GM18909 (cell line): ENCODE data around the gene CLCN5.

Experiments used
- ATAC-seq: cut with Tn5 transposase; IDR thresholded peaks from one replicate; pipeline ENCODE4 v1.9.1; 2021; ENCODE audit warnings: mild to moderate bottlenecking; ENCODE audit not compliant: unreplicated experiment, poor library complexity

Gene CLCN5

DNA sequence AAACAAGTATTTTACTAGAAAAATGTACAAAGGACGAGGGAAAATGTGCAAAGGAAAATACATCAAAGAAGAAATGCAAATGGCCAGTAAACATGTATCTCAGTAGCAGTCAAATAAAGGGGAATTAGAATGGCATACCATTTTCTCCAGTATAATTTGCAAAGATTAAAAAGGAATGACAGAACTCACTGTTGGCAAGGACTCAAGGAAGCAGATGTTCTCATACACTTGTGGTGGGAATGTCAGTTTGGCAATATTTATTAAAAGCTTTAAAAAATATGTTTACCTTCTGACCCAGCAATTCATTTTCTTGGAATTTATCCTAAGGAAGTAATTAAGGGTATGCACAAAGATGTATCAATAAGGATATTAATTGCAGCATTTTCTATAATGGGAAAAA lies 7.6 kb downstream of the CLCN5 start:
- no peak for ATAC-seq

DNA sequence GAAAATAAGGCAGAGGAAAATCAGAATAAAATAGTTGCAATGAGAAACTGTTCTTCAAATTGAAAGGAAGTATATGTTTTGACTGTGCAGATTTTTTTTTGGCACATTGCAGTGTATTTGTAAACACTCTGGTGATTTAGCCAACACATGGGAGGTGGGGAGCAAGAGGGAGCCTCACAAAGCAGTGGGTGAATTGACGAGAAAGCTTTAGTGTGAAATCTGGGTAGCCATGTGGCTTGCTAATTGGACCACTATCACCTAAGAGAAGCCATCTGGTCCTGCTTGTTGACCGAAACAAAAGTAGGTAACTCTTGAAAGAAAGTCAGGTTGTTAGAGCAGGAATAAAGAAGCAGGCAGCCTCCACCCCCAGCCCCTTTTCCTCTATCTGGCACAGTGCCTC lies 10.4 kb downstream of the CLCN5 start:
- ATAC-seq: no peak

DNA sequence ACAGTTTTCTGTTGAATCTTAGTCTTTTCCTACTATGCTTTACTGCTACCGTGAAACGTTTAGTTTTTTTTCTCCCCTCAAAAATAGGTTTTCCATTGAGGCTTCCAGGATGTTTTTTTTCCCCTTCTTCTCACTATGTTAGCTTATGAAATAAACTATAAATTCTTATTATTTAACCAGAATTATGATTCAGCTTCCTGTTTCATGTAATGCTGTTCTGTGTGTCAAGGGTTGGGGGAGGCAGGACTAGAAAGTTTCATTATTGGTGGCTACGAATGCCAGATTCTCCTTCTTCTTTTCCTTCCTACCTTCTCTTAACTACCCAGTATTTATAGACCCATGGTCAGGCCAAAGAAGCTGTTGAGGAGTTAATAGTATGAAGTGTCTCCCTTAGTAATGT lies 11.8 kb downstream of the CLCN5 start:
- no peak for ATAC-seq

DNA sequence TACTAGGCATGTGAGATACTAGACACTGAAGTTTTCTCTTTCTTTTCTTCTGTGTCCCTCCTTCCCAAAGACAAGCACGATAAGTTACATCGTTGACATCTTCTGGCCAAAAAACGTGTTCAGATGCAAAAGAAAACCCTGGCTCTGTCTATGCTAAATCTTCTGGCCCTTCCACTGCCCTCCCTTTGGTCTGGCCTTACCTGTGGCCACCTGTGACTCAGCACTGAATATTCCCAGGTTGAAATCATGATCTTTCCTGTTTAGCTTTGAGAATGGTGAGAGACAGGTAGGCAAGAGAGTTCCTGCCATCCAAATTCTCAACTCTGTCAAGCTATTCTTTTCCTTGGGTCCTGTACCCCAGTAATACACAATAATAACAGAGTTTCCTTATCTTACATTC lies 12.3 kb downstream of the CLCN5 start:
- ATAC-seq: no peak

DNA sequence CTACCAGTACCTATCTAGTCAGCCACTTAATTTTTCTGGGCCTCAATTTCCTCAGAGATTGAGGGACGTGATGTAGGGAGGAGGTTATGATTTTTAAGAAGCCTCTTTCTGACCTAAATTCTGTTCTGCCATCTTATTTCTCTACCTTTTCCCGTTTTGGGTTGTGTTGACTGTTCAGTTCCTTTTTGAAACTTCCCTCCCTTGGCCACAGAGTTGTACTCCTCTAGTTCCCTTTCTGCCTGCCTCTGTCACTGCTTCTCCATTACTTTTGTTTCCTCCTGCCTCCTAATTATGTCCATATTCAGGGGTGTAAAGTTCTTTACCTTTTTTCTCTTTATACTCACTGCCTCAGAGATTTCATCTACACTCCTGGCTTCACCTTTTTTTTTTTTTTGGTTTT lies 25.4 kb downstream of the CLCN5 start:
- ATAC-seq: no peak

DNA sequence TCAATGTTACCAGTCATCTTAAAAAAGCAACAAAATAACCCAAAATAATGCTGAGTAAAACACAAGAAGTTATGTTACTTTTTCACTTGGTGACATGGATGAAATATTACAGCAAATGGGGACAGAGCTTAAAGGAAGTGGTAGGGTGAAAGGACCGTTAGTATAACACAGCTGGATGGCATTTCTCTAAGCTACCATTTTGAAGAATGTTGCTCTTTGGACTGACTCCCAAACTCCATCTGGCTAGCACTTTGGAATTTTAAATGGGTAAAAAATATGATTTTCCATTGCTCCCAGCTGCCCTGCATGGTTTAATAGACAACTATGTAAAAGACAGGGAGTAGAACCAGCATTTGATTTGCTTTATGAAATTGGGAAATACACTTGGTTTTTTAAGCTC lies 27.6 kb downstream of the CLCN5 start:
- ATAC-seq: no peak

DNA sequence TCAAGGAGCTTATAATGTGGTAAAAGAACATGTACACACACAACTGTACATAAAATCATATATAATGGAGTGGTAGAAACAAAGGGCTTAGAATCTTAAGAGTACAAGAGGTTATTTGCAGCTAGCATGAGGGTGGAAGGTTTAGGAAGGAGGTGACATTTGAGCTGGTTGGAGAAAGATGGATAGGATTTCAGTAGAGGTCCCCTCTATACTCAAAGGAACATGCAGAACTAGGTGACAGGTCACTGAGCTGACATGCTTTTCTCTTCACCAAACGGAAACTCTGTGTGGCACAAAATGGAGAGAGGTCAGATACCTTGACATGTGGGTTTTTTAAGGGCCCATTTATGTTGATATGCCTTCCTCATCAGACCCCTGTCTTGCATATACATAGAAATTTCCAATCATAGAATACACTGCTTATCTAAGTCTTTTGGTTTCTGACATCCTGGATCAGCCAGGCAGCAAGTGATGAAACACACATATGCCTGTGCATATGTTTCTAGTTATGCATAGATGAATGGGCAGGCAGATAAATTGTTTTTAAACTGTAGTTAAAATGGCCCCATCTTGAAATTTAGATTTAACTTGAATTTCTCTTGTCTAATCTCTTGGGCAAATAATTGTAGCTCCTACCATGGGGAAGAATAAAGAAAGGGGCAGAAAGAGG lies 29.3 kb downstream of the CLCN5 start:
- ATAC-seq: no peak

DNA sequence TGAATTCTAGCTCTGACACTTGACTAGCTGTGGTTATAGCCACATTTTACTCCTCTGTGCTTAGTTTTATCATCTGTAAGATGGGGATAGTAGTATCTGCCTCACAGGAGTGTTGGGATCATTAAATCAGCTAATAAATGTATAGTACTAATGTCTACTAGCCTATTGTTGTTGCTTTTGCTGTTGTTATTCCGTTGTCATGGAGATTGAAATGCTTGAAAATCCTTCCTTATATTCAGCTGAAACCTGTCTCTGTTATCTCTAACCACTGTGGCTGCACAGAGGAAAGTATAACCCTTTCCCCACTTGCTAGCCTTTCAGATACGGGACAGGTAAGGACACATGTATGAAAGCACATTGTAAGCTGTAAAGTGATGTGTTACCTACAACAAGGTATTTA lies 33.9 kb downstream of the CLCN5 start:
- no peak for ATAC-seq

DNA sequence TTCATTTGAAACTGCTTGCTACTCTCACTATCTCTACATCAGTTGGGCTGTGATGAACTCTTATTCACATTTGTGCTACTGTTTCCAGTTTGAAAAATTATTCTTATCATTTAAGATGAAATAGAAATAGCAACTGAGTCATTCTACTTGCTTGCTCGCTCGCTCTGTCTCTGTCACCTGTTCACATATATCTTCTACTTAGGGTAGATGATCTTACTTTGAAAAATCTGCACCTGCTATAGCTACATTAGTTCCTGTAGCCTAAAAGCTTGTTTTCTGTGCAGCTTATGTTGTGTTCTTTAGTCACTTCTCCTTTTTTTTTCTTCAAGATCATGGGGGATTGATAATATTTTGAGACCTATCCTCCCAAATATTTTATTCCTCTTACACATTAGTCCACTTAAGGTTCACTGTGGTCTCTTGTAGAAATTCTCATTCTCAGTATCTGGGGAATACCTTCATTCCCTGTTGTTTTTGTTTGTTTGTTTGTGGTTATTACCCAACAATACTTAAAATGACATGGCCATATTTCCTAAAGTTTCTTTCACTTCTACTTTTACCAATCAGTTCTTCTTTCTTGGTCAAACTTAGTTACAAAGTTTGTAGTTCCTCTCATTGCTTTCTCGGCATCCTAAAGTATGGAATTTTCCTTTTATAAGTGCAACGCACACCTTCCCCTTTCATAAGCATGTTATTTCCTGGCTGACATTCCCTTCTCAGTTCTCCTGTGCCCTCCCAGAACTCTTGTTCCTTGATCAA lies 36.5 kb downstream of the CLCN5 start:
- ATAC-seq: no peak

DNA sequence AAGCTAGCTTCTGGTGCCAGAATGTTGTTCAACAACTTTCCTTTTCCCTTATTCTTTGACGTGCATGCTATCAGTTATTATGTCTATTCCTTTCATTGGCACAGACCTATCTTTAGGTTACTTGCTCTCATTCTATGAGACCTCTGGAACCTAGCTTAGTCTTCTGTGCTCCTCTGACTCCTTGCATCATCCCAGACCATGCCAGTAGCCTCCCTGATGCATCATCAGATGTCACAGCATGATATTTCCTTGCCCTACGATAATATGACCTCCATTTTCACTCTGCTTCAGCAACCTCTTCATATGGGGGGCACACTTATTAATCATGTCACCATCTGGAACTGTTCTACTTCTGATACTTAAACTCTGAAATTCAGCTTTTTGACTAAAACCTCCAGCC lies 37.2 kb downstream of the CLCN5 start:
- no peak for ATAC-seq

DNA sequence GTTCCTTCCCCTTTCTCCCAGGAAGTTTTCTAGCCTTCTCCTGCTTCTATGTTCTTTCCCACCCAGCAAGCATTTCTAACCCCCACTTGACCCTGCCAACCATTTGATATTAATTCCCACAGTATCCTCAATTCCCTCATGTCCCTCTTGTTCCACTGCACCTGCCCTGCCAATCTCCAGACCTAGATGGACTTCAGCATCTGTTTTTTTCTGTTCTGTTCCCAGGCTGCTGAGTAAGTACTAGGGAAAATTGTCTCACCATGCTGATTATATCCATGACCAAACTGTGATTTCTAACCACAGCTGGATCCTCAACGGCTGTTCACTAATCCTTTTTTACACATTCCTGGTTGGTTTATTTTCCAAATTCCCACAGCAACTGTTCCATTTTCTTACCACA lies 37.7 kb downstream of the CLCN5 start:
- ATAC-seq: no peak

DNA sequence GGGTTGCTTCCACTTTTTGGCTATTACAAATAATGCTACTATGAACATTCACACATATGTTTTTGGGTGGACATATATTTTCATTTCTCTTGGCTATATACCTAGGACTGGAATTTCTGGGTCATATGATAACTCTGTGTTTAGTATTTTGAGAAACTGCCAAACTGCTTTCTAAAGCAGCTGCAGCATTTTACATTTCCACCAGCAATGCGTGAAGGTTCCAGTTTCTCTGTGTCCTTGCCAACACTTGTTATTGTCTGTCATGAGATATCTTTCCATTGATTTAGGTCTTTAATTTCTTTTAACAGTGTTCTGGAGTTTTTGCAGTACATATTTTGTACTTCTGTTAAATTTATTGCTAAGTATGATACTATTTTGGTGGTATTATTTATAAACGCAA lies 48.3 kb downstream of the CLCN5 start:
- no peak for ATAC-seq

DNA sequence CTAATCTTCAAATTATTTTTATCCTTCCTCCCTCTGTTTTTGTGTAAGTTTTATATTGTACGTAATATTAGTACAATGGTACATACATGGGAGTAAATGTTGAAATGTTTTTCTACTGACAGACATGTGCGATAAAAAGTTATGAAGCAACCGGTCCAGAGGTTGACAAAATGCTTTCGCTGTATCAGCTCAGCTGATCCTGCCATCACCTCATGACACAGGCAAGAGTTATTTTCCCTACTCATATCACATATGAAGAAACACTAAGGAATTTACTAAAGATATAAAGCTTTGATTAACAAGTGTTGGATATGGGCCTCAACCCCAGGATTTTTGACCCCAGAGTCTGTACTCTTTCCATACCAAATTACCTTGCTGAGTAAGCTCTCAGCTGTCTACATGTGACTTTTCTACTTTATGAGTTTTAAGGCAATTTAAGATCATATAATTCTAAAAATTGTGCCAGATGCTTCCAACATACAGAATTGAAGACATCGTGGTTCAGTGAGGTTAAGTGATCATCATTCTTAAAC lies 50.0 kb downstream of the CLCN5 start:
- ATAC-seq: no peak

DNA sequence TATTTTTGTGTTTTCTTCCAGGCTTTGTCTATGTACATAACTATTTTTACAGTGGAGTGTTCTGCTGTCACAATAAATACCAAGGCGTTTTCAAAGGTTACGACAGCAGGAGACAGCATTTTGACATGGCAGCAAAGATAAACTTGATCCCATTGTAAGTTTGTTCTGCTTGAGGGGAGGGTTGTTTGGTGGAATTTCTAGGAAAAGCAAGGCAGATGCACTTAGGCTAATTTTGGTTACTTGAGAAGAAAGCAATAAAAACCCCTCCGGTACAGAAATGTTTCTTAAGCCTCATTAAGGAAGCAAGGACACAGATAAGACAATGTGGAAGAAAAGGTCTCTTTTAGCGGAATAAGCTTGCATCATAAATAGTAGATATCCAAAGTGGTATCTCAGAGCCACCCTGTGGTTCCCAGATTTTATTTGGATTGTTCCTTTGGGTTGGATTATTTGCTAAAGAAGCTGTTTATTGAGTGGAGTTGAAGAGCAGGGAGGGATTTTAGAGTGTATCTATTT lies 54.3 kb downstream of the CLCN5 start:
- ATAC-seq: no peak

DNA sequence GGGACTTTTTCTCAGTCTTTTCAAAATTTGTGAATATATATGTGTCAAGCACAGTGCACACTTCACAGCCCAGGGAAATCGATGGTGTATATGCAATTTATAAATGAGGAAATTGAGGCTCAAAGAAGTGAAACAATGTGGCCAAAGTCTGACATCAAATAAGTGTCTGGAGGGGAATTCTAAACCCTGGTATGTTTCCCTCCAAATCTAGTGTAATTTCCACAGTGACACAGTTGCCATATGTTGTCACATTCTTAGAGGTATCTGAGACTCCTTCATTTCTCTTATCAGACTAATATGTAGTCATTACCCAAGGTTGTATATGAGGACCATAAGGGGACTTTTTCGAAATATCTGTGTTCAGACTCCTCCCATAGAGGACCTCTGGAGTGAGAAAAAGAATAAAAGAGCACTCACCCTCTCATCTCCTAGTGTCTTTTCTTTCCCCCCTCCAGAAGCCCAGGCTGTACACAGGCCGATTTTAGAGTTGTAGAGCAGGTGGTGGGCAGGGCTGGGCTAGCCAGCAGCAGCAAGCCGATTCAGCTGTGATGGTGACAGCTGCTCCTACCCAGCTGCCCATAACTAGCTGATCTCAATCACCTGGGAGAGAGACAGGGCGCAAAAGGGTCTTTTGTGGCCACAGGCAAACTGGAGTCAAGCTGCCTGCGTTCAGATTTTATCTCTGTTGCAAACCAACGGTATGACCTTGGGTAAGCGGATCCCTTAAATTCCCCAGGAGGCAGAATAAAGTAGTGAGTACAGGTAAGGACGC lies 55.1 kb downstream of the CLCN5 start:
- ATAC-seq: no peak

DNA sequence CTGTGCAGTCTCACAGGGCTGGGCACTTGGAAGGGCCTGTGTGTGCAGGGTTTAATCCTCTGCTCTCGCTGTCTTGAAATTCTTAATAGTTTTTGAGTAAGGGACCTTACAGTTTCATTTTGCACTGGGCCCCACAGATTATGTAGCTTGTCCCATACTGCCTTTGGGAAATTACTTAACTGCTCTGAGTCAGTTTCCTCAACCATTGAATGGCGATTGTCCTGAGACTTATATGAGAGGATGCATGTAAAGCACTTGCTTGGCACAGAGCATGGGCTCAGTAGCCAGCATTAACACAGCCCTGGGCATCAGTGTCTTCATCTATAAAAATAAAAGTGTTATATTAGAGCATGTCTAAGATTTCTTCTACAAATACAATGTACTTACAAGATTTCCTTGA lies 55.8 kb downstream of the CLCN5 start:
- no peak for ATAC-seq

DNA sequence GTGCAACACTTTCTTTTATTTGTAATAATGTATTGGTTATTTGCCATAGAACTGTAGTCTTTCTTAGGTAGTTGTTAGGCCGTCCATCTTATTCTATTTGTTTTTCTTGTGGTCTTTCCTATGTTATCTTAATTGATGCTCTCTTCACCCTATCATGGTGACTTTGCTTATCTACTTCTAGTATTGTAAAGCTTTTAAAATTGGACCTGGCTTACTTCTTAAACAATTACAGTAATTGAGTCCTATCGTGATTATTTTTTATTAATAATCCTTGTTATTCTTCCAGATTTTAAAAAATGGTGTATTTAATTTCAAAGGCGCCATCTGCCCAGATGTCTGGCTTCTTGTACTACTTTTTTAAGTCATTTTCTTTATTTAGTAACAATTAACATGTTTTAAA lies 63.7 kb downstream of the CLCN5 start:
- ATAC-seq: no peak

DNA sequence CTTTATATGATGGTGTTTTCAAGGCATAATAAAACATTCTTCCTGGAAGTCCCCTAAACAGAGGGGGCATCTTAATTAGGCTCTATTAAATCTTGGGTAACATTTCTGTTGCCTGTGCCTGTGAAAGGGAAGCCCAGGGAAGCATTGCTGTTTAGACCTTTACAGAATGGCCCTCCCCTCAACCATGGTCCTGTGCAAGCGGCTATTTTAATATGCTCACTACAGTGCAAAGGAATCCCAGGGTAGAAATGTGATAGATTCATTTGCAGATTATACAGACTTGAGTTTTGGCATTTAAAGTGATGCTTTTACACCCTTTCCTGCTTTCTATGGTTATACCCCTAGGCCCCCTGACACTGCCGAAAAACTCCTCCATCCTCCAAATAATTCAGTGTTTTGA lies 65.3 kb downstream of the CLCN5 start:
- no peak for ATAC-seq

DNA sequence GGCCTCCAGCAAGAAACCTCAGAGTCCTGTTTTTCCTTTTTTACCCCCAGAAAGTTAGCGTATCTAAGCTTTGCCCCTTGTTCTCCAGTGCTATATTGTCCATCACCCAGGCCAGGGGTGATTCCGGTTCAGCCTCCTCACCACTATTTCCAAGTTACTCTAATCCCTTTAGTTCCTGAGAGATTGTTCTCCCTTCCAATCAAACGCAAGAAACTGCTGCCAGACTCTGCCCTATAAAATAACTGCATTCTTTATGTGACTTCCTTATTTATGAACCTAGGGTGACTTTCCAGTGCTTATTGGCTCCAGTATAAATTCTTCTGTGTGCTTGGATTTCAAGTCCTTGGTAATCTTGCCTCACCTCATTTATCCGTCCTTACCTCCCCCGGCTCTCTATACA lies 65.7 kb downstream of the CLCN5 start:
- ATAC-seq: no peak

DNA sequence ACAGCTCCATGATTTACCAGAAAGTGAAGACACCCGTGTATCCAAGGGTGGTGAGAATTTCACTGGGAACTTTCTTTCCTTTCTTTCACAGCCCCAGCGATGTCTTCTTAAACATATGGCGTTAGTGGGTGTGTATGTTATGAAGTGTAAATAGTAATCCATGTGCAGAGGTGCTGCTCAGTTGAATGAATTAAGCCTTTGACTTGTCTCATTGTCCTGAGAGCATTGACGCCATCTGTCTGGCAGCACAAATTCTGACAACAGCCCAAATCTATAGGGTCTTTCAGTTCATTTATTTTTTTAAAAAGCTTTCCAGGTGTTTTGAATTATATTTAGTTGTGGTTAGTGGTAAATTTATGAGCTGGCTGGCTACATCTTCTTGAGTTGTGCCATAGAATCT lies 69.4 kb downstream of the CLCN5 start:
- no peak for ATAC-seq

DNA sequence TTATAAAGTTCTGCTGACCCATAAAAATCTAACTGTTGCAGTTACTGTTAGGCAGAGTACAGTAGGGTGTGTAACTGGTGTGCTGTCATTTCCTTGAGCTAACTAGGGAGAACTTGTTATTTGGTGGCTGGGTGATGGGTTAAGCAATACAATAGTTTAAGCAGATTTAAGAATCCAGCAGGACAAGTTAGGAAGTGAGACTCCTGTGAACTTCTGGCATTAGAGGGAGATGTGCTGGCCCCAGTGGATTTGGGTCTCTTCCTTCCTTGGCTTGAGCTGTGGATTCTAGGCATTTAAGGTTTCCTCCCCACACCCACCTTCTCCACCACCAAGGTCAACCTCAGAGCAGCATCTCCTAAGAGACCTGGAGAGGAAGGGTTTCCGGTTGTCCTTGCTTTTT lies 70.5 kb downstream of the CLCN5 start:
- ATAC-seq: no peak
